H9 (cell line): ENCODE measurements around the gene BTBD18. TPM values are rescaled to one million over a fixed set of nuclear protein-coding genes. Genes with fewer than 3 reads are reported as not detected.

ENCODE experiments used
- DNase-seq: peaks from one replicate; pipeline ENCODE4 v3.0.0-alpha.2; 2017
- H2AFZ ChIP-seq: one replicate; pipeline ENCODE4 v1.6.1; 2013; ENCODE audit warnings: mild to moderate bottlenecking, low read length, control low read depth, moderate library complexity
- H2AK5ac ChIP-seq: 2 replicates; pipeline ENCODE4 v1.6.1; 2013; ENCODE audit warnings: low read length, control low read depth, mixed read lengths; ENCODE audit not compliant: insufficient read length
- H2BK120ac ChIP-seq: one replicate; pipeline ENCODE4 v1.6.1; 2013; ENCODE audit warnings: low read depth, mild to moderate bottlenecking, low read length, control low read depth, inconsistent platforms; ENCODE audit not compliant: poor library complexity, severe bottlenecking
- H2BK12ac ChIP-seq: 2 replicates; pipeline ENCODE4 v1.6.1; 2013; ENCODE audit warnings: low read length, control low read depth, mixed read lengths, low read depth; ENCODE audit not compliant: insufficient read length
- H2BK15ac ChIP-seq: 2 replicates; pipeline ENCODE4 v1.6.1; 2013; ENCODE audit warnings: low read depth, low read length, control low read depth
- H2BK20ac ChIP-seq: one replicate; pipeline ENCODE4 v1.6.1; 2013; ENCODE audit warnings: low read depth, mild to moderate bottlenecking, low read length, control low read depth, inconsistent platforms; ENCODE audit not compliant: poor library complexity, severe bottlenecking
- H2BK5ac ChIP-seq: 2 replicates; pipeline ENCODE4 v1.6.1; 2013; ENCODE audit warnings: low read length, control low read depth, mixed read lengths; ENCODE audit not compliant: insufficient read length
- H3K14ac ChIP-seq: 2 replicates; pipeline ENCODE4 v1.6.1; 2013; ENCODE audit warnings: low read length, control low read depth; ENCODE audit not compliant: insufficient read depth
- H3K18ac ChIP-seq: 2 replicates; pipeline ENCODE4 v1.6.1; 2013; ENCODE audit warnings: low read depth, mild to moderate bottlenecking, mixed read lengths, low read length, control low read depth; ENCODE audit not compliant: insufficient read length
- H3K23ac ChIP-seq: 2 replicates; pipeline ENCODE4 v1.6.1; 2013; ENCODE audit warnings: low read length, control low read depth, mixed read lengths, low read depth; ENCODE audit not compliant: insufficient read length
- H3K23me2 ChIP-seq: 2 replicates; pipeline ENCODE4 v1.6.1; 2013; ENCODE audit warnings: low read depth, mild to moderate bottlenecking, mixed read lengths, low read length, control low read depth; ENCODE audit not compliant: insufficient read length, poor library complexity, severe bottlenecking
- H3K27ac ChIP-seq: 2 replicates; pipeline ENCODE4 v1.5.1; 2013; ENCODE audit warnings: low read length, control low read depth, mixed read lengths, low read depth; ENCODE audit not compliant: insufficient read length
- H3K27me3 ChIP-seq: 2 replicates; pipeline ENCODE4 v1.6.1; 2013; ENCODE audit warnings: low read length, control low read depth, inconsistent platforms; ENCODE audit not compliant: insufficient read depth
- H3K4ac ChIP-seq: 2 replicates; pipeline ENCODE4 v1.6.1; 2013; ENCODE audit warnings: low read depth, mild to moderate bottlenecking, control low read depth, inconsistent platforms, low read length, moderate library complexity
- H3K4me1 ChIP-seq: 2 replicates; pipeline ENCODE4 v1.6.1; 2013; ENCODE audit warnings: low read length, control low read depth, inconsistent platforms; ENCODE audit not compliant: insufficient read depth
- H3K4me2 ChIP-seq: 2 replicates; pipeline ENCODE4 v1.6.1; 2013; ENCODE audit warnings: low read length, control low read depth, mixed read lengths; ENCODE audit not compliant: insufficient read length, insufficient read depth
- H3K56ac ChIP-seq: 2 replicates; pipeline ENCODE4 v1.6.1; 2013; ENCODE audit warnings: low read depth, mild to moderate bottlenecking, mixed read lengths, low read length, control low read depth; ENCODE audit not compliant: insufficient read length
- H3K79me1 ChIP-seq: 2 replicates; pipeline ENCODE4 v1.6.1; 2013; ENCODE audit warnings: low read depth, mild to moderate bottlenecking, moderate library complexity, low read length, control low read depth, inconsistent platforms; ENCODE audit not compliant: insufficient read depth, poor library complexity, severe bottlenecking
- H3K79me2 ChIP-seq: 2 replicates; pipeline ENCODE4 v1.6.1; 2013; ENCODE audit warnings: low read length, control low read depth, inconsistent platforms; ENCODE audit not compliant: insufficient read depth
- H3K9ac ChIP-seq: 2 replicates; pipeline ENCODE4 v1.6.1; 2013; ENCODE audit warnings: low read length, control low read depth, mixed read lengths; ENCODE audit not compliant: insufficient read length; ENCODE audit errors: extremely low read depth
- H3K9me3 ChIP-seq: one replicate; pipeline ENCODE4 v1.6.1; 2013; ENCODE audit warnings: low read depth, low read length, inconsistent platforms; ENCODE audit not compliant: control insufficient read depth
- H3T11ph ChIP-seq: one replicate; pipeline ENCODE4 v1.6.1; 2013; ENCODE audit warnings: mild to moderate bottlenecking, low read length, control low read depth, inconsistent platforms
- H4K20me1 ChIP-seq: one replicate; pipeline ENCODE4 v1.6.1; 2013; ENCODE audit not compliant: control insufficient read depth, insufficient read length, insufficient read depth
- H4K5ac ChIP-seq: 2 replicates; pipeline ENCODE4 v1.6.1; 2013; ENCODE audit warnings: low read depth, mild to moderate bottlenecking, mixed read lengths, low read length, control low read depth; ENCODE audit not compliant: insufficient read length
- H4K8ac ChIP-seq: replicated peaks from 2 replicates; pipeline ENCODE4 v1.6.1; 2013; ENCODE audit warnings: low read length, control low read depth, mixed read lengths, low read depth; ENCODE audit not compliant: insufficient read length
- H4K91ac ChIP-seq: 2 replicates; pipeline ENCODE4 v1.6.1; 2013; ENCODE audit warnings: low read depth, mild to moderate bottlenecking, moderate library complexity, mixed read lengths, low read length, control low read depth; ENCODE audit not compliant: insufficient read length
- H3K27ac Mint-ChIP-seq, 3 experiments: 2 replicates in 2 of 3; 3 replicates in 1 of 3; pipeline ENCODE4 v1.8.0; 2020 to 2021; ENCODE audit warnings: mixed read lengths in 3 of 3, mild to moderate bottlenecking in 1 of 3, moderate library complexity in 1 of 3
- H3K27me3 Mint-ChIP-seq: 2 replicates; pipeline ENCODE4 v1.8.0; 2021; ENCODE audit warnings: low read depth, mild to moderate bottlenecking, moderate library complexity, mixed read lengths
- H3K36me3 Mint-ChIP-seq, 3 experiments: 2 replicates in 2 of 3; 3 replicates in 1 of 3; pipeline ENCODE4 v1.8.0; 2020 to 2021; ENCODE audit warnings: low read depth in 3 of 3, mixed read lengths in 3 of 3; ENCODE audit not compliant: insufficient read depth in 1 of 3
- H3K4me1 Mint-ChIP-seq, 2 experiments: 2 replicates each; pipeline ENCODE4 v1.8.0; 2020; ENCODE audit warnings: mixed read lengths in 2 of 2
- H3K4me3 Mint-ChIP-seq, 2 experiments: 2 replicates in 1 of 2; 3 replicates in 1 of 2; pipeline ENCODE4 v1.8.0; 2020 to 2021; ENCODE audit warnings: mild to moderate bottlenecking in 2 of 2, mixed read lengths in 2 of 2, moderate library complexity in 1 of 2
- H3K9me3 Mint-ChIP-seq, 2 experiments: 2 replicates in 1 of 2; 3 replicates in 1 of 2; pipeline ENCODE4 v1.8.0; 2020; ENCODE audit warnings: mild to moderate bottlenecking in 2 of 2, mixed read lengths in 2 of 2, moderate library complexity in 1 of 2
- WGBS: extraction: QIAGEN DNeasy Blood & Tissue Kit; methylation state at CpG from one replicate; pipeline ENCODE4 v1.1.7; 2013; ENCODE audit warnings: missing lambda C conversion rate, low lambda C conversion rate, mixed read lengths; ENCODE audit not compliant: insufficient read length; ENCODE audit errors: extremely low coverage; 5-methylcytosine and 5-hydroxymethylcytosine counted together
- total RNA-seq: library from RNA; stranded (reverse); gene quantifications from 2 replicates; pipeline ENCODE4 v1.2.1, GENCODE V29; 2021
- TF ChIP-seq, protein P1 (sequence below): fragments of 200-600 bp; sonication (generic); conservative IDR thresholded peaks from 3 replicates; pipeline ENCODE4 v1.8.0; 2021; ENCODE audit warnings: antibody characterized with exemption, mild to moderate bottlenecking

The BTBD18 gene
- total RNA-seq, 1 experiment from 2014 or later: not detected

DNA sequence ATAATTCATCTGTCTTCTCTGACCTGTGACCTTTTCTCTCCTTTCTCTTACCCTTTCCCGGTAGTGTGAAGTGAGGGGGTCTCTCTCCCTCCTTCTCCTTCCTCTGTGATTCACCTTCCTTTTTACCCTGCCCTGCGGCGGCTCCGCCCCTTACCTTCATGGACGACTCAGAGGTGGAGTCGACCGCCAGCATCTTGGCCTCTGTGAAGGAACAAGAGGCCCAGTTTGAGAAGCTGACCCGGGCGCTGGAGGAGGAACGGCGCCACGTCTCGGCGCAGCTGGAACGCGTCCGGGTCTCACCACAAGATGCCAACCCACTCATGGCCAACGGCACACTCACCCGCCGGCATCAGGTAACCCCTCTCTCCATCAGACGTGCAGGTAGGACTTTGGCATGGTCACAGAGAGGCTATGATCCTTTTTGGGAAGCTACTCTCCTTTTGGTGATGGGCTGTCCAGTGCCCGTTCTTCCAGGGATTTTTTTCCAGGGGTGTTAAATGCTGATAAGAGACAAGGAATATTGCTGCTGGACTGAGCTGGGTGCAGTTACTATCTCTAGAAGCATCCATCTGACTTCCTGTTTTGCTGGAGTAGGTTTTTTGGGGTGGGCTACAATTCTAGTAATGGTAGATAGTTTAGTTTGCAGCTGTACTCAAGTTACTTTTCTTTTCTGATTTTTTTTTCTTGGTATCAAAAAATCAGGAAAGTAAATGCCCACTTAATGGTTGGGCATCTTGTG, 39.9 kb upstream of the BTBD18 start:
- no peak overlapping the region for H3K4ac ChIP-seq
- H3K23ac ChIP-seq: no peak overlapping the region
- no peak overlapping the region for H3K18ac ChIP-seq
- DNase-seq: peak; percentile 54
- no peak overlapping the region for H2BK12ac ChIP-seq
- peaks cover 18% of the 10 kb centered on the region for H3K79me1 ChIP-seq
- no peak overlapping the region for H3K9ac ChIP-seq
- no peak overlapping the region for H2BK20ac ChIP-seq
- H4K8ac ChIP-seq: no peak overlapping the region
- H3T11ph ChIP-seq: no peak overlapping the region
- no peak overlapping the region for H2BK120ac ChIP-seq
- H3K27ac Mint-ChIP-seq: peak overlapping the region in 2 of 3 experiments; percentile 69 to 88; a peak in 4 of 7 replicates
- H3K79me2 ChIP-seq: peaks cover 30% of the 10 kb centered on the region; the same call in 1 of the 2 replicates
- H2AK5ac ChIP-seq: no peak overlapping the region
- TF ChIP-seq, protein P1, sequence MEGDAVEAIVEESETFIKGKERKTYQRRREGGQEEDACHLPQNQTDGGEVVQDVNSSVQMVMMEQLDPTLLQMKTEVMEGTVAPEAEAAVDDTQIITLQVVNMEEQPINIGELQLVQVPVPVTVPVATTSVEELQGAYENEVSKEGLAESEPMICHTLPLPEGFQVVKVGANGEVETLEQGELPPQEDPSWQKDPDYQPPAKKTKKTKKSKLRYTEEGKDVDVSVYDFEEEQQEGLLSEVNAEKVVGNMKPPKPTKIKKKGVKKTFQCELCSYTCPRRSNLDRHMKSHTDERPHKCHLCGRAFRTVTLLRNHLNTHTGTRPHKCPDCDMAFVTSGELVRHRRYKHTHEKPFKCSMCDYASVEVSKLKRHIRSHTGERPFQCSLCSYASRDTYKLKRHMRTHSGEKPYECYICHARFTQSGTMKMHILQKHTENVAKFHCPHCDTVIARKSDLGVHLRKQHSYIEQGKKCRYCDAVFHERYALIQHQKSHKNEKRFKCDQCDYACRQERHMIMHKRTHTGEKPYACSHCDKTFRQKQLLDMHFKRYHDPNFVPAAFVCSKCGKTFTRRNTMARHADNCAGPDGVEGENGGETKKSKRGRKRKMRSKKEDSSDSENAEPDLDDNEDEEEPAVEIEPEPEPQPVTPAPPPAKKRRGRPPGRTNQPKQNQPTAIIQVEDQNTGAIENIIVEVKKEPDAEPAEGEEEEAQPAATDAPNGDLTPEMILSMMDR: no peak
- no CpG with 5 or more reads among the region's 22 CpGs for WGBS
- H3K4me1 ChIP-seq: peaks cover 9% of the 10 kb centered on the region; the same call in 1 of the 2 replicates
- H3K4me3 Mint-ChIP-seq: no peak overlapping the region
- H2BK15ac ChIP-seq: no peak overlapping the region
- no peaks in the 10 kb centered on the region for H3K27me3 Mint-ChIP-seq
- no peak overlapping the region for H3K14ac ChIP-seq
- no peak overlapping the region for H2AFZ ChIP-seq
- no peaks in the 10 kb centered on the region for H4K20me1 ChIP-seq
- H4K5ac ChIP-seq: no peak overlapping the region
- H3K4me1 Mint-ChIP-seq: peaks cover 33 to 39% of the 10 kb centered on the region in 2 experiments
- no peaks in the 10 kb centered on the region for H3K27me3 ChIP-seq
- no peaks in the 10 kb centered on the region for H3K23me2 ChIP-seq
- H4K91ac ChIP-seq: no peak overlapping the region
- H3K27ac ChIP-seq: no peak overlapping the region
- H2BK5ac ChIP-seq: no peak overlapping the region
- peaks cover 21 to 53% (median 53%) of the 10 kb centered on the region in 3 experiments for H3K36me3 Mint-ChIP-seq
- no peak overlapping the region for H3K4me2 ChIP-seq
- no peaks in the 10 kb centered on the region for H3K9me3 ChIP-seq
- no peaks in the 10 kb centered on the region for H3K9me3 Mint-ChIP-seq
- no peak overlapping the region for H3K56ac ChIP-seq
